WTC11 (cell line): Measurements from ENCODE around the gene TUBE1. TPM values are rescaled to one million over a fixed set of nuclear protein-coding genes. Genes with fewer than 3 reads are reported as not detected.

Experiments
- ATAC-seq: fragments of 200-7000 bp; cut with Tn5 transposase; 2 replicates; pipeline ENCODE4 v1.10.0; 2021; ENCODE audit warnings: mild to moderate bottlenecking, moderate library complexity
- CTCF ChIA-PET: fragments of 300-600 bp; sonication (Branson Sonifier 250); formaldehyde crosslinking; loops from one replicate; lab custom pipeline; 2021; ENCODE audit warnings: antibody characterized with exemption; lab: Charles Lee
- POLR2A ChIA-PET: fragments of 350-600 bp; sonication (Branson Sonifier 250); formaldehyde crosslinking; loops from one replicate; lab custom pipeline; 2021; ENCODE audit warnings: antibody characterized with exemption; lab: Charles Lee
- DNase-seq: peaks from one replicate; pipeline ENCODE4 v3.0.0; 2021; ENCODE audit warnings: low spot score
- H3K27ac Mint-ChIP-seq: 2 replicates; pipeline ENCODE4 v1.8.0; 2021; ENCODE audit warnings: mixed read lengths
- H3K27me3 Mint-ChIP-seq: 2 replicates; pipeline ENCODE4 v1.8.0; 2021; ENCODE audit warnings: low read depth, mild to moderate bottlenecking, moderate library complexity, mixed read lengths
- H3K36me3 Mint-ChIP-seq: 2 replicates; pipeline ENCODE4 v1.8.0; 2021; ENCODE audit warnings: mixed read lengths
- H3K4me1 Mint-ChIP-seq: 2 replicates; pipeline ENCODE4 v1.8.0; 2022; ENCODE audit warnings: mixed read lengths
- H3K4me3 Mint-ChIP-seq: 2 replicates; pipeline ENCODE4 v1.8.0; 2021; ENCODE audit warnings: mild to moderate bottlenecking, moderate library complexity, mixed read lengths
- H3K9me3 Mint-ChIP-seq: 2 replicates; pipeline ENCODE4 v1.8.0; 2021; ENCODE audit warnings: mixed read lengths
- CBFB ChIP-seq: sonication (generic); formaldehyde crosslinking; IDR thresholded peaks from 2 replicates; pipeline ENCODE4 v1.8.1; 2022; ENCODE audit warnings: mild to moderate bottlenecking, low read depth, missing genetic modification reagents
- E2F5 ChIP-seq: sonication (generic); formaldehyde crosslinking; IDR thresholded peaks from 2 replicates; pipeline ENCODE4 v1.8.1; 2022; ENCODE audit warnings: mild to moderate bottlenecking, moderate library complexity, missing genetic modification reagents
- FOXJ3 ChIP-seq: sonication (generic); formaldehyde crosslinking; IDR thresholded peaks from 2 replicates; pipeline ENCODE4 v1.9.0; 2021; ENCODE audit warnings: missing genetic modification reagents, mild to moderate bottlenecking, borderline replicate concordance
- HMGA2 ChIP-seq: fragments of 250-450 bp; sonication (Bioruptor Pico); IDR thresholded peaks from 2 replicates; pipeline ENCODE4 v1.4.0; 2021; ENCODE audit warnings: mild to moderate bottlenecking, moderate library complexity
- KAT7 ChIP-seq: sonication (generic); formaldehyde crosslinking; IDR thresholded peaks from 2 replicates; pipeline ENCODE4 v1.8.1; 2023; ENCODE audit warnings: missing genetic modification reagents, mild to moderate bottlenecking, borderline replicate concordance
- MLX ChIP-seq: sonication (generic); formaldehyde crosslinking; IDR thresholded peaks from 2 replicates; pipeline ENCODE4 v1.8.1; 2023; ENCODE audit warnings: mild to moderate bottlenecking, missing genetic modification reagents, moderate library complexity
- MYBL2 ChIP-seq: sonication (generic); formaldehyde crosslinking; IDR thresholded peaks from 2 replicates; pipeline ENCODE4 v1.8.1; 2023; ENCODE audit warnings: mild to moderate bottlenecking, moderate library complexity, missing genetic modification reagents
- NFYB ChIP-seq: sonication (generic); formaldehyde crosslinking; conservative IDR thresholded peaks from 2 replicates; pipeline ENCODE4 v1.8.0; 2022; ENCODE audit warnings: low read depth, missing genetic modification reagents
- NR2C2 ChIP-seq: sonication (generic); formaldehyde crosslinking; IDR thresholded peaks from 2 replicates; pipeline ENCODE4 v1.8.0; 2022; ENCODE audit warnings: mild to moderate bottlenecking, missing genetic modification reagents
- RORB ChIP-seq: fragments of 250-450 bp; sonication (Bioruptor Pico); IDR thresholded peaks from 2 replicates; pipeline ENCODE4 v1.9.0; 2021; ENCODE audit warnings: mild to moderate bottlenecking
- SMAD4 ChIP-seq: sonication (generic); formaldehyde crosslinking; IDR thresholded peaks from 2 replicates; pipeline ENCODE4 v1.8.0; 2022; ENCODE audit warnings: mild to moderate bottlenecking, missing genetic modification reagents
- TEAD4 ChIP-seq: sonication (generic); formaldehyde crosslinking; IDR thresholded peaks from 2 replicates; pipeline ENCODE4 v1.8.0; 2022; ENCODE audit warnings: mild to moderate bottlenecking, missing genetic modification reagents
- ZBTB21 ChIP-seq: sonication (generic); formaldehyde crosslinking; IDR thresholded peaks from 2 replicates; pipeline ENCODE4 v1.8.1; 2023; ENCODE audit warnings: mild to moderate bottlenecking, missing genetic modification reagents, borderline replicate concordance
- ZBTB43 ChIP-seq: sonication (generic); formaldehyde crosslinking; IDR thresholded peaks from 2 replicates; pipeline ENCODE4 v1.8.1; 2023; ENCODE audit warnings: mild to moderate bottlenecking, missing genetic modification reagents
- ZNF396 ChIP-seq: fragments of 250-450 bp; sonication (Bioruptor Pico); IDR thresholded peaks from 2 replicates; pipeline ENCODE4 v1.8.0; 2021; ENCODE audit warnings: mild to moderate bottlenecking, moderate library complexity, borderline replicate concordance
- ZNF425 ChIP-seq: fragments of 250-450 bp; sonication (Bioruptor Pico); conservative IDR thresholded peaks from 2 replicates; pipeline ENCODE4 v1.9.0; 2021; ENCODE audit warnings: mild to moderate bottlenecking
- total RNA-seq: library from RNA; stranded (reverse); gene quantifications from 3 replicates; pipeline ENCODE4 v1.2.3, GENCODE V29; 2021
- TF ChIP-seq, protein P1 (sequence below): fragments of 250-450 bp; sonication (Bioruptor Pico); IDR thresholded peaks from 2 replicates; pipeline ENCODE4 v1.8.0; 2021; ENCODE audit warnings: mild to moderate bottlenecking
- TF ChIP-seq, protein P2 (sequence below): fragments of 250-450 bp; sonication (Bioruptor Pico); IDR thresholded peaks from 2 replicates; pipeline ENCODE4 v2.1.2; 2022; ENCODE audit warnings: mild to moderate bottlenecking, moderate library complexity
- TF ChIP-seq, protein P3 (sequence below): sonication (generic); formaldehyde crosslinking; IDR thresholded peaks from 2 replicates; pipeline ENCODE4 v1.8.1; 2022; ENCODE audit warnings: low read depth, missing genetic modification reagents, borderline replicate concordance

Gene TUBE1
- total RNA-seq, 1 experiment from 2014 or later = 16.9 TPM

DNA sequence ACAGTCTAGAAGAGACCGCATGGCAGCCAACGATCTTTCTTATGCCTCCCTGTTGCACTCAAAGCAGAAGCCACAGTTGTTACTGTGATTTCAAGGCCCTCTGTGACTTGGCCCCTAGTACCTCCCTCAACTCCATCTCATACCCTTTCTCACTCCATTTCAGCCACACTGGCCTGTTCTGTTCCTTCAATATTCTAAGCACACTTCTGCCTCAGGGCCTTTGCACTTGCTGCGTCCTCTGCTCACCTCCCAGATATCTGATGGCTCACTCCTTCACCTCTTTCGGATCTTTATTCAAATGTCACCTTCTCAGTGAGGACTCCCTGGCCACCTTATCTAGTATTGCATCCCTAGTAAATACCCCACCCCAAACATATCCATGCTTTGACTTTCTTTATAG lies 62.8 kb downstream of the TUBE1 start:
- Mint-ChIP-seq H3K27me3 (peaks cover 6% of the 10 kb centered on the region), H3K4me3 (no peak overlapping the region), H3K4me1 (no peaks in the 10 kb centered on the region), H3K36me3 (peaks cover 9% of the 10 kb centered on the region), H3K9me3 (peaks cover 18% of the 10 kb centered on the region), H3K27ac (no peak overlapping the region)
- CTCF ChIA-PET = no interaction called here
- ATAC-seq = no peak
- no peak for DNase-seq
- TF ChIP-seq ZBTB43 (CRISPR knock-in tag) (no peak), E2F5 (CRISPR knock-in tag) (no peak), CBFB (CRISPR knock-in tag) (no peak), MLX (CRISPR knock-in tag) (no peak), MYBL2 (CRISPR knock-in tag) (no peak), SMAD4 (no peak), TEAD4 (CRISPR knock-in tag) (no peak), NFYB (CRISPR knock-in tag) (no peak), HMGA2 (CRISPR knock-in tag) (no peak), KAT7 (CRISPR knock-in tag) (no peak), NR2C2 (CRISPR knock-in tag) (no peak), ZNF396 (no peak), FOXJ3 (CRISPR knock-in tag) (no peak), ZBTB21 (CRISPR knock-in tag) (no peak), RORB (CRISPR knock-in tag) (no peak), ZNF425 (CRISPR knock-in tag) (no peak)
- TF ChIP-seq, protein P1, sequence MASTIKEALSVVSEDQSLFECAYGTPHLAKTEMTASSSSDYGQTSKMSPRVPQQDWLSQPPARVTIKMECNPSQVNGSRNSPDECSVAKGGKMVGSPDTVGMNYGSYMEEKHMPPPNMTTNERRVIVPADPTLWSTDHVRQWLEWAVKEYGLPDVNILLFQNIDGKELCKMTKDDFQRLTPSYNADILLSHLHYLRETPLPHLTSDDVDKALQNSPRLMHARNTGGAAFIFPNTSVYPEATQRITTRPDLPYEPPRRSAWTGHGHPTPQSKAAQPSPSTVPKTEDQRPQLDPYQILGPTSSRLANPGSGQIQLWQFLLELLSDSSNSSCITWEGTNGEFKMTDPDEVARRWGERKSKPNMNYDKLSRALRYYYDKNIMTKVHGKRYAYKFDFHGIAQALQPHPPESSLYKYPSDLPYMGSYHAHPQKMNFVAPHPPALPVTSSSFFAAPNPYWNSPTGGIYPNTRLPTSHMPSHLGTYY (CRISPR knock-in tag) = no peak
- TF ChIP-seq, protein P2, sequence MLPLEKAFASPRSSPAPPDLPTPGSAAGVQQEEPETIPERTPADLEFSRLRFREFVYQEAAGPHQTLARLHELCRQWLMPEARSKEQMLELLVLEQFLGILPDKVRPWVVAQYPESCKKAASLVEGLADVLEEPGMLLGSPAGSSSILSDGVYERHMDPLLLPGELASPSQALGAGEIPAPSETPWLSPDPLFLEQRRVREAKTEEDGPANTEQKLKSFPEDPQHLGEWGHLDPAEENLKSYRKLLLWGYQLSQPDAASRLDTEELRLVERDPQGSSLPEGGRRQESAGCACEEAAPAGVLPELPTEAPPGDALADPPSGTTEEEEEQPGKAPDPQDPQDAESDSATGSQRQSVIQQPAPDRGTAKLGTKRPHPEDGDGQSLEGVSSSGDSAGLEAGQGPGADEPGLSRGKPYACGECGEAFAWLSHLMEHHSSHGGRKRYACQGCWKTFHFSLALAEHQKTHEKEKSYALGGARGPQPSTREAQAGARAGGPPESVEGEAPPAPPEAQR (CRISPR knock-in tag) = no peak
- TF ChIP-seq, protein P3, sequence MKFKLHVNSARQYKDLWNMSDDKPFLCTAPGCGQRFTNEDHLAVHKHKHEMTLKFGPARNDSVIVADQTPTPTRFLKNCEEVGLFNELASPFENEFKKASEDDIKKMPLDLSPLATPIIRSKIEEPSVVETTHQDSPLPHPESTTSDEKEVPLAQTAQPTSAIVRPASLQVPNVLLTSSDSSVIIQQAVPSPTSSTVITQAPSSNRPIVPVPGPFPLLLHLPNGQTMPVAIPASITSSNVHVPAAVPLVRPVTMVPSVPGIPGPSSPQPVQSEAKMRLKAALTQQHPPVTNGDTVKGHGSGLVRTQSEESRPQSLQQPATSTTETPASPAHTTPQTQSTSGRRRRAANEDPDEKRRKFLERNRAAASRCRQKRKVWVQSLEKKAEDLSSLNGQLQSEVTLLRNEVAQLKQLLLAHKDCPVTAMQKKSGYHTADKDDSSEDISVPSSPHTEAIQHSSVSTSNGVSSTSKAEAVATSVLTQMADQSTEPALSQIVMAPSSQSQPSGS (CRISPR knock-in tag) = no peak
- POLR2A ChIA-PET = no interaction called here
